PFSK-1 (cell line): ENCODE data around the gene FIBCD1.

Experiments
- FOXP2 ChIP-seq: optimal IDR thresholded peaks from 2 replicates; pipeline ENCODE3; 2011; ENCODE audit warnings: borderline replicate concordance, control low read depth, inconsistent platforms; ENCODE audit not compliant: insufficient read depth; ENCODE audit errors: extremely low read length, extremely low read depth
- POLR2AphosphoS5 ChIP-seq: IDR thresholded peaks from 2 replicates; pipeline ENCODE4 v1.6.1; 2012; ENCODE audit warnings: low read depth, mild to moderate bottlenecking, control low read depth, low read length, moderate library complexity
- SIN3A ChIP-seq: IDR thresholded peaks from 2 replicates; pipeline ENCODE4 v1.6.1; 2012; ENCODE audit warnings: mild to moderate bottlenecking, low read length, moderate library complexity, borderline replicate concordance; ENCODE audit not compliant: insufficient read depth
- TAF1 ChIP-seq: IDR thresholded peaks from 2 replicates; pipeline ENCODE4 v1.6.1; 2012; ENCODE audit warnings: low read length, control low read depth, borderline replicate concordance; ENCODE audit not compliant: insufficient read depth
- TF ChIP-seq, protein P1 (sequence below), 2 experiments: IDR thresholded peaks; 2 replicates each; pipeline versions ENCODE4 v1.6.1 to v1.8.0; 2011 to 2012; ENCODE audit warnings: low read depth in 2 of 2, low read length in 2 of 2, control low read depth in 1 of 2, inconsistent platforms in 1 of 2, mild to moderate bottlenecking in 1 of 2, moderate library complexity in 1 of 2; ENCODE audit not compliant: insufficient read depth in 1 of 2

FIBCD1 gene

DNA sequence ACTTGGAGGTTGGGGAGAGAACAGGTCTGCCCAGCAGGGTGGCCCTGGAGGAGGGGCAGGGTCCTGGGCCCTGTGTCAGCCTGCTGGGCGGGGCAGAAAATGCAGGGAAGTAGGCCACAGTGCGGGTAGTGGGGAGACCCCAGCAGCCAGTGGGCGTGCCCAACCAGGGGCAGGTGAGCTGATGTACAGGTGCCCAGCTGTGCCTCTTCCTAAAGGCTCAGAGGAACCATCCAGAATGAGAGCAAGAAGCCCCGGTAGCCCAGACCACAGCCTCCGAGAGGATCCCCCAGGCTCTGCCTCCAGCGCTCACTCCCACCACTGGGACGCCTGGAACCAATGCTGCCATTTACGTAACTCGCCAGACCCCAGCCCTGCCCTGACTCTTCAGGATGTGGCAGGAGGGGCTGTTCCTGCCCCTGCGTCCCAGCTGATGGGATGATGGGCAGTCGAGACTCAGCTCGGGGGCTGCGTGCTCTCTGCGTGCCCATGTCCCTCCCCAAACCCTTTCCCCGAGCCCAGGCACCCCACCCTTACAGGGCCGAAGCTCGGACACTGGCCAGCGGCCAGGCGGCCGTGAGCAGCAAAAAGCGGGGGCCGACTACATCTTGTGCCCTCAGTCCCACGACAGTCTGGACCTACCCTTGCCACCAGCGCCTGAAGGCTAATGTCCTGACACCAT lies 24.5 kb downstream of the FIBCD1 start:
- TF ChIP-seq SIN3A (no peak), TAF1 (no peak), POLR2AphosphoS5 (no peak), FOXP2 (no peak)
- TF ChIP-seq, protein P1, sequence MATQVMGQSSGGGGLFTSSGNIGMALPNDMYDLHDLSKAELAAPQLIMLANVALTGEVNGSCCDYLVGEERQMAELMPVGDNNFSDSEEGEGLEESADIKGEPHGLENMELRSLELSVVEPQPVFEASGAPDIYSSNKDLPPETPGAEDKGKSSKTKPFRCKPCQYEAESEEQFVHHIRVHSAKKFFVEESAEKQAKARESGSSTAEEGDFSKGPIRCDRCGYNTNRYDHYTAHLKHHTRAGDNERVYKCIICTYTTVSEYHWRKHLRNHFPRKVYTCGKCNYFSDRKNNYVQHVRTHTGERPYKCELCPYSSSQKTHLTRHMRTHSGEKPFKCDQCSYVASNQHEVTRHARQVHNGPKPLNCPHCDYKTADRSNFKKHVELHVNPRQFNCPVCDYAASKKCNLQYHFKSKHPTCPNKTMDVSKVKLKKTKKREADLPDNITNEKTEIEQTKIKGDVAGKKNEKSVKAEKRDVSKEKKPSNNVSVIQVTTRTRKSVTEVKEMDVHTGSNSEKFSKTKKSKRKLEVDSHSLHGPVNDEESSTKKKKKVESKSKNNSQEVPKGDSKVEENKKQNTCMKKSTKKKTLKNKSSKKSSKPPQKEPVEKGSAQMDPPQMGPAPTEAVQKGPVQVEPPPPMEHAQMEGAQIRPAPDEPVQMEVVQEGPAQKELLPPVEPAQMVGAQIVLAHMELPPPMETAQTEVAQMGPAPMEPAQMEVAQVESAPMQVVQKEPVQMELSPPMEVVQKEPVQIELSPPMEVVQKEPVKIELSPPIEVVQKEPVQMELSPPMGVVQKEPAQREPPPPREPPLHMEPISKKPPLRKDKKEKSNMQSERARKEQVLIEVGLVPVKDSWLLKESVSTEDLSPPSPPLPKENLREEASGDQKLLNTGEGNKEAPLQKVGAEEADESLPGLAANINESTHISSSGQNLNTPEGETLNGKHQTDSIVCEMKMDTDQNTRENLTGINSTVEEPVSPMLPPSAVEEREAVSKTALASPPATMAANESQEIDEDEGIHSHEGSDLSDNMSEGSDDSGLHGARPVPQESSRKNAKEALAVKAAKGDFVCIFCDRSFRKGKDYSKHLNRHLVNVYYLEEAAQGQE (IDR thresholded peaks at IDR 0.05; ENCODE audit: insufficient read depth in 1 of 2, low read depth in 2 of 2, low read length in 2 of 2) = no peak

DNA sequence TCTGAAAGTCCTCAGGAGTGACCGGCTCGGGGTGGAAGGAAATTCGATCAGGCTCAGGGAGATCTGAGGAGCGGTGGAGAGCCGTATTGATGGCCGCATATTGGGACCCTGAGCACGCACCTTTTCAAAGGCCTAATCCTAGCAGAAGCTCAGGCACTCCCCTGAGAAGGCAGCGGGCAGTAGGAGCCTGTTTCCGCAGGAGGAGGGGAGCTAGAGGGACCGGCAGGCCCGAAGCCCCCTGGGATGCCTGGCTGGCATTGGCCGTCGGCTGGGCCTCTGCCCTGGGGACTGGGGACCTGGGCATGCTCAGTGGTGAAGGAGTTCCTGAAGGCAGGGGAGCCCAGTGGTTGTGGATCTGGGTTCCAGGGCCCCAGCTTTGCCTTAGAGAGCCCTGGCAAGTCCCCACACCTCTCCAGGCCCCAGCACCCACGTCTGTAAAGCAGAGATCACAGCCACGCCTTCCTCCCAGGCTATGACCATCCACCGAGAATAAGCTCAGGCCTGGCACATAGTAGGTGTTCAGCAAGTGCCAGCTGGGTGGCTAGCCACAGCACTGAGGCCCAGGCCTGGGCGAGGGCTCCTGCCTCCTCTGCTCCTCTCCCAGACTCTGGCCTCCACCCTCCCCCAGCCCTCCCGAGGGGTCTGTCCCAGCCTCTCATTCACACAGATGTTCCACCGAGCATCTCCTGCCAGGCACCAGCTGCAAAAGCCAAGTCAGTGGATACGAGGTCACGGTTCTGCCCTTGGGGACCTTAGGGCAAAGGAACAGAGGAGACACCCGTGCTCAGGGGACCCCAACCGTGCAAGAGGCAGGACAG lies 25.2 kb downstream of the FIBCD1 start:
- no peak for TF ChIP-seq SIN3A
- TF ChIP-seq TAF1 = no peak
- no peak for TF ChIP-seq POLR2AphosphoS5
- TF ChIP-seq, protein P1 (IDR thresholded peaks at IDR 0.05; ENCODE audit: insufficient read depth in 1 of 2, low read depth in 2 of 2, low read length in 2 of 2) = no peak
- no peak for TF ChIP-seq FOXP2

DNA sequence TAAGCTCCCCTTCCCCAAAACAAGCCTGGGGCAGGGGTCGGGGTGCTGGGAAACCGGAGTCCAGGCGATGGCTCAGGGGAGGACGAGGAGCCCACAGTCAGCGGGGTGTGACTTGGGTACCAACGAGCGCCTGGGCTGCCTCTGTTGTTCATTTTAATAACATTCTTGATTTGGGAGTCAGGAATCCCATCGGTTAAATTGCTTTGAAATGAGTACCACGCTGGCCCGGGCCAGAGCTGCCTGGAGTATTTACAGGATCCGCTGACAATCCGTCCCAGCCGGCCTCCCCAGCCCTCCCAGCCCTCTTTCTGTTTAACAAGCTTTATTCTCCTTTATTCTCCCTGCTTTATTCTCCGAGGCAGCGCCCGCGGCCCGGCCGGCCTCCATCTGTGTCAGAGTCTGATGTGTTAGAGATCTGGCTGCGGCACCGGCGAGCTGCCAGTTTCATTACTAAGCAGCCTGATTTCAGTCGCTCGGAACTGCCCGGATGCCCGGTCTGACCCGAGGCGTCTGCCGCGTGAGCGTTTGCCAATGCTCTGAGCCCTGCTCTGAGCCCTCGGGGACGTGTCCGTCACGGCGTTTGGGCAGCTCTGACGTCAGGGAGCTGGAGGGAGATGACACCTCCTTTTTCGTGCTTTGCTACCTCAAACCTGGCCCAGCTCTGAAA lies 26.0 kb downstream of the FIBCD1 start:
- TF ChIP-seq TAF1 = no peak
- TF ChIP-seq, protein P1 (IDR thresholded peaks at IDR 0.05; ENCODE audit: insufficient read depth in 1 of 2, low read depth in 2 of 2, low read length in 2 of 2) = no peak
- no peak for TF ChIP-seq FOXP2
- no peak for TF ChIP-seq SIN3A
- TF ChIP-seq POLR2AphosphoS5 = no peak

DNA sequence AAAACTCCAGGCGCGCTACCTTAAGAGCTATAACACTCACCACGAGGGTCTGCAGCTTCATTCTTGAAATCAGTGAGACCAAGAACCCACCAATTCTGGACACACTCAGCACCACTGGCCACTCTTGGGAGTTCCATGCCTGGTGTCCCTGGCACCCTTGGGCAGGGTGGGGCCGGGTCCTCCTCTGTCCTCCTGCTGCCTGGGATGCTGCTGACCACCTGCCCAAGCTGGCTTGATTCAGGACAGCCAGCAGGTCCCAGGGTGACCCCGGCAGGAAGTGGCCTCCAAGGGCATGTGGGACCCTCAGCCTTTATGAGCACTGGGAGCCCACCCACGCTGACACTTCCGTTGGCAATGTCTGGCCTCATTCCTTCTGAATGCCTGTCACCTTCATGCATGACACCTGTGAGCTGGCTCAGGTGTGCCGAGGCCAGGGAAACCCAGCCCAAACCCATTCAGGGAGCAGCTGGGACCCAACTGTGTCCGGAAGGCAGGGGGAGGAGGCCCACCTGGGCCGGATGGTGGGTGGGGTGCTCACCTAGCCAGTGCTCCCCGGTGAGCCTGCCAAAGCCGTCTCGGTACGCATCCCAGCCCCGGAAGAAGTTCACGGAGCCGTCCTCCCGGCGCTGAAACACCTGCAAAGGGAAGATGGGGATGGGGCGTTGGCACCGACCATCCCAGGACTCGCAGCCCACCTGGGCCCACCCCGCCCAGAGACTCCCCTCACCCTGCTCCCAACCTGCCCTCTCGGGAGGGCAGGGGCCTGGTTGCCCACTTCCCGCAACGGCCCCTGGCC lies 27.6 kb downstream of the FIBCD1 start:
- TF ChIP-seq, protein P1 (IDR thresholded peaks at IDR 0.05; ENCODE audit: insufficient read depth in 1 of 2, low read depth in 2 of 2, low read length in 2 of 2) = no peak
- TF ChIP-seq FOXP2 (no peak), POLR2AphosphoS5 (no peak), TAF1 (no peak), SIN3A (no peak)
